ENCODE results near the gene TMEM150B.

DNA sequence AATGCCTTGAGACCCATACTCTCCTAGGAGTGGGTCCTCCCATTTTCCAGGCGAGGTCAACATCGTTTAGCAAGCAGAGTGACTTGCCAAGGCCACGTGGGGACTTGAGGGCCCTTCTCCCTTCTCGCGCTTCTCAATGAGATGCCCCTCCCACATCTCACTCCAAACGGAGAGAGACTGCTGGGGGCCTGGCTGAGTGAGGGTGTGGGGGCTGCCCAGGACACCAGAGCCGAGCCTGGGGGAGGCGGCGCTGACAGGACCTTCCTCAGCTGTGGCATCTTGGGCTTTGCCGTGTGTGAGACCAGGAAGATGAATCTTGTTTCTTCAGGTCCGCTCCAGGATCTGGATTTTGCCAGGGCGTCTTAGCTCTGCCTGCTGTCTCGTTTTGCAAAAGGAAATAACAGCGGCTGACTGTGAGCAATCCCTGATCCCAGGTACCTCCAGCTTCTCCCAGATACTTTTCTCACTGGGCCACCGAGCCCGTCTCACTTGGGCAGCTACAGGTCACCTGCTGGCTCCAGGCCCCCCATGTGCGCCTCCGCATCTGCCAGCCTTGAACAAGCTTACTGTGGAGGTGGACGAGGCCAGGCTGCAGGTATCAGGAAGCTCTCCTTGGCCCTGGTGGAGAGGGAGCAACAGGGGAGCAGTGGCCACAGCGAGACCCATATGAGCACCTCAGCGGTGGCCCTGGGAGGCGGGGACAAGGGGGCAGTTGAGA, 23.3 kb upstream of the TMEM150B start:
- TF ChIP-seq EGR1 (IDR thresholded peaks at IDR 0.05; ENCODE audit: low read depth in 2 of 2) (no peak), RAD21 (IDR thresholded peaks at IDR 0.05) (no peak), SP1 (IDR thresholded peaks at IDR 0.05) (no peak), YY1 (IDR thresholded peaks at IDR 0.05) (no peak), HNF4G (IDR thresholded peaks at IDR 0.05) (no peak)
- TF ChIP-seq, protein P1, sequence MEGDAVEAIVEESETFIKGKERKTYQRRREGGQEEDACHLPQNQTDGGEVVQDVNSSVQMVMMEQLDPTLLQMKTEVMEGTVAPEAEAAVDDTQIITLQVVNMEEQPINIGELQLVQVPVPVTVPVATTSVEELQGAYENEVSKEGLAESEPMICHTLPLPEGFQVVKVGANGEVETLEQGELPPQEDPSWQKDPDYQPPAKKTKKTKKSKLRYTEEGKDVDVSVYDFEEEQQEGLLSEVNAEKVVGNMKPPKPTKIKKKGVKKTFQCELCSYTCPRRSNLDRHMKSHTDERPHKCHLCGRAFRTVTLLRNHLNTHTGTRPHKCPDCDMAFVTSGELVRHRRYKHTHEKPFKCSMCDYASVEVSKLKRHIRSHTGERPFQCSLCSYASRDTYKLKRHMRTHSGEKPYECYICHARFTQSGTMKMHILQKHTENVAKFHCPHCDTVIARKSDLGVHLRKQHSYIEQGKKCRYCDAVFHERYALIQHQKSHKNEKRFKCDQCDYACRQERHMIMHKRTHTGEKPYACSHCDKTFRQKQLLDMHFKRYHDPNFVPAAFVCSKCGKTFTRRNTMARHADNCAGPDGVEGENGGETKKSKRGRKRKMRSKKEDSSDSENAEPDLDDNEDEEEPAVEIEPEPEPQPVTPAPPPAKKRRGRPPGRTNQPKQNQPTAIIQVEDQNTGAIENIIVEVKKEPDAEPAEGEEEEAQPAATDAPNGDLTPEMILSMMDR (IDR thresholded peaks at IDR 0.05; ENCODE audit: low read depth, low read length, missing input control) = no peak
- TF ChIP-seq, protein P2, sequence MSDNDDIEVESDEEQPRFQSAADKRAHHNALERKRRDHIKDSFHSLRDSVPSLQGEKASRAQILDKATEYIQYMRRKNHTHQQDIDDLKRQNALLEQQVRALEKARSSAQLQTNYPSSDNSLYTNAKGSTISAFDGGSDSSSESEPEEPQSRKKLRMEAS (IDR thresholded peaks at IDR 0.05) = no peak
- TF ChIP-seq, protein P3, sequence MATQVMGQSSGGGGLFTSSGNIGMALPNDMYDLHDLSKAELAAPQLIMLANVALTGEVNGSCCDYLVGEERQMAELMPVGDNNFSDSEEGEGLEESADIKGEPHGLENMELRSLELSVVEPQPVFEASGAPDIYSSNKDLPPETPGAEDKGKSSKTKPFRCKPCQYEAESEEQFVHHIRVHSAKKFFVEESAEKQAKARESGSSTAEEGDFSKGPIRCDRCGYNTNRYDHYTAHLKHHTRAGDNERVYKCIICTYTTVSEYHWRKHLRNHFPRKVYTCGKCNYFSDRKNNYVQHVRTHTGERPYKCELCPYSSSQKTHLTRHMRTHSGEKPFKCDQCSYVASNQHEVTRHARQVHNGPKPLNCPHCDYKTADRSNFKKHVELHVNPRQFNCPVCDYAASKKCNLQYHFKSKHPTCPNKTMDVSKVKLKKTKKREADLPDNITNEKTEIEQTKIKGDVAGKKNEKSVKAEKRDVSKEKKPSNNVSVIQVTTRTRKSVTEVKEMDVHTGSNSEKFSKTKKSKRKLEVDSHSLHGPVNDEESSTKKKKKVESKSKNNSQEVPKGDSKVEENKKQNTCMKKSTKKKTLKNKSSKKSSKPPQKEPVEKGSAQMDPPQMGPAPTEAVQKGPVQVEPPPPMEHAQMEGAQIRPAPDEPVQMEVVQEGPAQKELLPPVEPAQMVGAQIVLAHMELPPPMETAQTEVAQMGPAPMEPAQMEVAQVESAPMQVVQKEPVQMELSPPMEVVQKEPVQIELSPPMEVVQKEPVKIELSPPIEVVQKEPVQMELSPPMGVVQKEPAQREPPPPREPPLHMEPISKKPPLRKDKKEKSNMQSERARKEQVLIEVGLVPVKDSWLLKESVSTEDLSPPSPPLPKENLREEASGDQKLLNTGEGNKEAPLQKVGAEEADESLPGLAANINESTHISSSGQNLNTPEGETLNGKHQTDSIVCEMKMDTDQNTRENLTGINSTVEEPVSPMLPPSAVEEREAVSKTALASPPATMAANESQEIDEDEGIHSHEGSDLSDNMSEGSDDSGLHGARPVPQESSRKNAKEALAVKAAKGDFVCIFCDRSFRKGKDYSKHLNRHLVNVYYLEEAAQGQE (IDR thresholded peaks at IDR 0.05) = no peak
